Diencephalon (tissue), 1 donor: ENCODE data around the gene PDHX. TPM values are rescaled to one million over a fixed set of nuclear protein-coding genes. Genes with fewer than 3 reads are reported as not detected.

Experiments used
- small RNA-seq: library from RNA; depleted of rRNA; stranded (forward); fragments of <200 nt; gene quantifications from one replicate; pipeline ENCODE3, GENCODE V24; 2014
- total RNA-seq: library from RNA; depleted of rRNA; stranded (reverse); fragments of >200 nt; gene quantifications from one replicate; pipeline ENCODE4 v1.2.3, GENCODE V29; 2014

Gene PDHX
- 57.2 TPM for total RNA-seq

GRCh38 chr11:34916015-34916842 lies at the start of gene PDHX, which contains the start of gene APIP:
Gene PDHX (plus strand): TSS chr11:34916618. CDS start chr11:34916656, 38 bp downstream.
Gene APIP (minus strand): TSS chr11:34916379. CDS start chr11:34916284, 95 bp downstream.

Small RNA genes within 50 kb of the gene (small RNA-seq; reads per million reads assigned to genes)
- gene MIR1343 = 0.87 reads per million, percentile 74 among the genes with 10 or more reads in this experiment

Other genes with a start within 250 kb of the PDHX start
- gene APIP, start 239 bp upstream of the PDHX start, total RNA-seq = 27.9 TPM
- 16.4 TPM for gene CD44, start 222.6 kb downstream of the PDHX start, total RNA-seq